G401.6 (cell line): Measurements from ENCODE around the gene LEFTY2.
"Not testable (repeated sequence)": the region's sequence is repeated elsewhere in the genome, so short reads cannot be mapped to it uniquely, and the experiment has no call there.

Experiments
- FAIRE-seq: peaks from 2 replicates; lab custom pipeline; 2012; peaks lifted over from hg19 to GRCh38; lab: Jason Lieb, UNC

Gene LEFTY2

DNA sequence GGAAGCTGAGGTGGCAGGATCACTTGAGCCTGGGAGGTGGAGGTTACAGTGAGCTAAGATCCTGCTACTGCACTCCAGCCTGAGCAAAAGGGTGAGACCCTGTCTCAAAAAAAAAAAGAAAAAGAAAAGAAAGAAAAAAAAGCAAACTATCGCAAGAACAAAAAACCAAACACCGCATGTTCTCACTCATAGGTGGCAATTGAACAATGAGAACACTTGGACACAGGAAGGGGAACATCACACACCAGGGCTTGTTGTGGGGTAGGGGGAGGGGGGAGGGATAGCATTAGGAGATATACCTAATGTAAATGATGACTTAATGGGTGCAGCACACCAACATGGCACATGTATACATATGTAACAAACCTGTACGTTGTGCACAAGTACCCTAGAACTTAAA is 11.6 kb downstream of the LEFTY2 start:
- not testable (repeated sequence) for FAIRE-seq

DNA sequence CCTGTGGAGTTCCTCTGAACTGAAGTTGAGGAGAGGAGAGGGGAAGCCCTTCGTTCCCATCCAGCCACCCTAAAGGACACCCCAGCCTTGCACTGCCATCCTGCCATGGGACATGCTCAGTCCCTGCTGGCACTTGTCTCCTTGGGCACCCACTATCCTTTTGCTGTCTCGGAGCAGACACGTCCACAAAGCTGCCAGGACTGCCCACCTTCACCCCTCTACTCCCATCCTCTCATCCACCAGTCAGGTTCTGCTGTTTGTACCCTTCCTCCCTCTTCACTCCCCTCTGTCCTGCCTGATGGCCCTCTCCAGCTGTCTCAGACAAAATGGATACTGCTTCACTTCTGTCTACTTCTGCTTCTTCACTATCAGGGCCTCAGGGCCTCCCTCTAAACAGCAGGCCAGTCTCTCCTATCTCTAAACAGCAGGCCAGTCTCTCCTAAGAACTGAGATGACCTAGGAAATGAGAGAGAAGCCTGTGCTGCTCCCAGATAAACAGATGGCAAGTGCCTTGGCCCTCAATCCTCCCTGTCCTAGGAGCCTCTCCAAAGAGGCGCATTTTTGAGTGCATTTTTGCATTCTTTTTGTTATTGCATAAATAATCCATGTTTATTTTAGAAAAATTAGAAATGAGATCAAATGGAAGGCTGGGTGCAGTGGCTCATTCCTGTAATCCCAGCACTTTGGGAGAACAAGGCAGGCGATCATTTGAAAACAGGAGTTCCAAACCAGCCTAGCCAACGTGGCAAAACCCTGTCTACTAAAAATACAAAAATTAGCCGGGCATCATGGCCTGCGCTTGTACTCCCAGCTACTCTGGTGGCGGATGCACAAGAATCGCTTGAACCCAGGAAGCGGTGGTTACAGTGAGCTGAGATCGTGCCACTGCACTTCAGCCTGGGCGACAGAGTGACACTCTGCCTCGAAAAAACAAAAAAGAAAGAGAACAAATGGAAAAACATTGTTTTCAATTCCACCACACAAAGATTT is 12.5 kb downstream of the LEFTY2 start:
- no peak for FAIRE-seq

DNA sequence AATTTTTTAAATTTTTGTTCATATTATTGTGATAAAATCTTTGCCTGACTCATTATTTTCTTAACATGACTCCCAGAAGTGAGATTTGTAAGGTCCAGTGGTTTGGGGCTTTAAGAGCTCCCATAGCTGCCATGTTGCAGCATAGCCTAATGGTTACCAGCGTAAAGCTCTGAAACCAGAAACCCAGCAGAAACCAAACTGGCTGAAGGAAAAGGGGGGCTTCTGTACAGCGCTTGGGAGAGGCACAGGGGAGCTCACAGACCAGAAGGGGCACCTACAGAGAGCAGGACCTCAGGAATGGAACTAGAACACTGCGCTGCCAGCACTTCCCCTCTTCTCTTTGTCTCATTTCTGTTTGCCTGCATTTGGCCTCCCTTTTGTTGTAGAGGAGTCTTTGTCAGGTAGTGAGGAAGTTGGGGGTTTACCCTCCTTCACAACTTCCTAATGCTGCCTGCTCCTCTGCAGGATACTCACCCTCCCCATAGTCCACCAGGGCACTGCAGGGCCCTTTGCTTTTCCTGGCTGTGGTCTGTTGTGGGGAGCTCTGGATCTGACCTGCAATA is 14.4 kb downstream of the LEFTY2 start:
- FAIRE-seq, result no peak

DNA sequence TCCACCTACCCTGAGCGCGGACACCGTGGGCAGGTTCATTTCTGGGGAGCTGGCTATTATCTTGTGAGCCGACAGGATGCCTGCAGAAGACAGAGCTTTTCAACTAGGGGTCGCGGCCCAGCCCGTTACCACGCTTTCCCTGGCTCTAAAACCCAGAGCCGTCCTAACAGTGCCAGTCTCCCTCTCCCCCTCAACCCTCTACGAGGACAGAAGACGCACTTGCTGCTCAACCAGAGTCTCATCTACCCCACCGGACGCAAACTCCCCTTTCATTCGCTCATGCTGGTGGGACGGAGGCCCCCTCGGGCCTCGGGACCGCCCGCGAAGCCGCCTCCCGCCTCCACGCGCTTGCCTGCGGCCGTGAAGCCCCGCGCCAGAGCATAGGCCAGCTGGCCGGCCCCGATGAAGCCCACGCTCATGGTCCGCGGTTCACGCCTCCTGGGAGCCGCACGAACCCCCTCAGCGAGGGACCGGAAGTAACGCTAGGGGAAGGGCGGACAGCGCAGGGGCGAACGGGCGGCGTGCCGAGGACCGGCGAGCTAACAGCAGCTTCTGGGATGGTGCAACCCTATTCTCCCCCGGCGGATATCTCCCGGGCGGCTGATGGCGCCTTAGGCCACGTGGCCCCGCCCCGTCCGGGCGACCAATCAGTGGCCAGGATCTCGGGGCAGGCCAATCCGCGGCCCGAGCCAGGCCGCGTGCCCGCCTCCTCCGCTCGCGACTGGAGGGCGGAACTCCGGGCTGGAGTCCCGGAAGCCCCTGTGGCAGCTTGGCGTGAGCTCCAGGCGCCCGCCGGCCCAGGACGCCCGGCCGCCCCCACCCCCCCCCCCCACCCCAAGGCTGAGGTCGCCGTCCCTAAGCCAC is 17.1 kb downstream of the LEFTY2 start, which contains the start of gene PYCR2:
Gene PYCR2, minus strand, starts transcription at position 559 of the 864 bp plus-strand sequence. Its CDS starts 140 bp downstream, at position 419.
- peak; percentile 59 for FAIRE-seq

DNA sequence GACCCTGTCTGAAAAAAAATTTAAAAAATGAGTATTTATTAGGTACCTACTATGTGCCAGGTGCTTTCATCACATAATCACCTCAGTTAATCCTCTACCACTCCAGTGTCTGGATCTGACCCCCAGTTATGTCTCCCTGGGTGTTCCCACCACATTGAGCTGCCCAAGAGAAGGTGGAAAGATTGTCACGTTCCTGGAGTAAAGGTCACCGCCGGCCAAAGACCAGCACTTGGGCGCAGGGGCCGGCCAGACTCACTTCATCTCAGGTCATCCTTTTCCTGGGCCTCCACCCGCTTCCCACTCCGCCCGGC is 17.7 kb downstream of the LEFTY2 start:
- FAIRE-seq, result no peak

DNA sequence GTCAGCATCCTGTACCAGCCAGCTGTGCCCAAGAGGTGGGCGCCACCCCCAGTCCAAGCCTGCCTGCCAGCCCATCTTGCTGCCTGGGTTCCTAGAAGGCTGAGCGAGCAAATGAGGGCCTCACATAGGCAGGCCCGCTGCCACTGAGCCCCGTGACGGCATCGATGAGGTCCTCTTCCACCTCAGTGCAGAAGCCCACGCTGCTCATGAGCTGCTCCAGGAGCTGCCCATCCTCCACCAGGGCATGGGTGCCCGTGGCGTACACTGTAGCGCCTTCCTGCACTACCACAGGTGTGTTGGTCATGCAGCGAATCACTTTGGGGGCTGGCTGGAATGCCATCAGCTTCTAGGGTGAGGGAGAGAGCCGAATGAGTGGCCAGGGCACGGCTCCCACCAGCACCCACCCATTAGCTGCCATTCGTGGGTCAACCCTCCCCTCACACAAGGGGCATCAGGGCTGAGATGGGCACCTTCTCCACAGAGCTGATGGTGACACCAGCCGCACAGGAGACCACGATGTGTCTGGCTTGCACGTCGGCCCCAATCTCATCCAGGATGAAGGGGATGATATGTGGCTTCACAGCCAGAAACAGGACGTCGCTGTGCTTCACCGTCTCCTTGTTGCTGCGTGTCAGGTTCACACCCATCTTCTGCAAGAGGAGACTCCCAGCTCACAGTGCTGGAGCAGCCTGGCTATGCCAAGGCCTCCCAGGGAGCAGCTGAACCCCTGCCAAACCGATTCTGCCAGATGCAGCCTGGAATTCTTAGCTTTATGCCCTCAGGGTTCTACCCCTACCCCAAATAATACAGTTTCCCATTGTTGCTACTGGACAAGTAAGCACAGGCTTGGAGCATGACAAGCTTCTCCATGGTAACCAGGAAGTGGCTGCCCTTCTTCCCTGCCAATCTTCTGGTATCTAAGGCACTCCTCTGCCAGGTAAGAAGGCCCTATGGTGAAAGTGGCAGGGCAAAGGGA is 19.0 kb downstream of the LEFTY2 start:
- FAIRE-seq, result no peak

DNA sequence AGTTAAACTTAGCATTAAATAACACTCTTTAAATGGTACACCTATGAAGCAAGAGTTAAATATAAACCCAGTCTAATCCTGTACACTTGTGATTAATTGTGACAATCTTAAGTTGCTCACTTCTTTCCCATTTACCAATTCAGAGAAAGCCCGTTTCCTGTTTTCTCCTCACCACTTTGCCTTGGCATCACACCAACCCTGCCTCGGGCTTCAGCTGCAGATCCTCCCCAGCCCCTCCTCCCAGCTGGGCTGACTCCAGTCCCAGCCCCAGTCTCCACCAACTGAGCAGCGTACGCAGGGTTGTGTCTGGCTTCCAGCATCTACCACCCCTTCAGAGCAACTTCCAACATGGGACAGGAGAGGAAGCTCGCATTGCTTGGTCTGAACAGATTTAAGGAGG is 21.1 kb downstream of the LEFTY2 start:
- FAIRE-seq, result no peak

DNA sequence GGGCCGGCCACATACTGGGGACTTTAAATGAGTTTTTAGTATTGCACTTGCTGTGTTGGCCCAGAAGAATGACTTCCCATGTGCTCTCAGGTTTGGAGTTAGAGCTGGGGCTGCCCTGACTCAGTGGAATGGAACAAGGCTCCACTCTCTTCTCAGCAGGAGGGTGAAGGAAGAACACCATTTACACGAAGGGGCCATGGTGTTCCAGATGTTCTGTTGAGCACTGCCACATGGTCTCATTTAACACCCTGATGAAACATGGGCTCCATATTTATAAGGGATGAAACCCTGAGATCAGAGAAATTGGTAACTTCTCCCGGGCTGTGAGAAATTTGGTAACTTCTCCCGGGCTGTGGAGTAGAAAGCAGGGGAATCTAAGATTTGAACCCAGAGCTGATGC is 22.7 kb downstream of the LEFTY2 start:
- FAIRE-seq, result no peak

DNA sequence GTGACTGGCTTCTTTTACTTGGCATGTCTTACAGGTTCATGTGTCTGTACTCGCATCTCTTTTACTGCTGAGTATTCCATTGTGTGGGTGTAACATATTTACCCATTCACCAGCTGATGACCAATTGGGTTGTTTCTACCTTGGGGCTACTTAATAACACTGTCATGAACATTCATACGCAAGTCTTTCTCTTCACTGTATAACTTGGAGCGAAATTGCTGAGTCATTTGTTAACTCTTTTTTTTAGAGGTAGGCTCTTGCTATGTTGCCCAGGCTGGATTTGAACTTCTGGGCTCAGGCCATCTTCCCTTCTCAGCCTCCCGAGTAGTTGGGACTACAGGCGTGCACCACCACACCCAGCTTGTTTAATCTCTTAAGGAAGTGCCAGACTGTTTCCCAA is 23.5 kb downstream of the LEFTY2 start:
- FAIRE-seq, result no peak

DNA sequence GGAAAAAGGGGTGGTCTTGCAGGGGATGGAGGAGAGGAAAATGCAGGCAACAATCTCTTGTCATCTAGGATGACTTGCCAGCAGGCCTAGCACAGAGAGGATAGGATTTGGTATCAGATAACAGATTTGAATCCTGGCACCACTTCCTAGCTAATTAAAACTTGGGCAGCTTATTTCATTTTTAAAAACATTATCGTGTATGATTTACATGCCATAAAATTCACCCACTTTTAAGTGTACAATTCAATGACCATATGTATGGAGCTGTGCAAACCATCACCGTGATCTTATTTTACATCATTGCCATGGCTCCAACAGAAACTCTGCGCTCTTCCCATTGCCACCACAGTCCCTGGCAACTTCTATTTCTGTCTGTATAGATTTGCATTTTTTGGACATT is 23.9 kb downstream of the LEFTY2 start:
- no peak for FAIRE-seq

DNA sequence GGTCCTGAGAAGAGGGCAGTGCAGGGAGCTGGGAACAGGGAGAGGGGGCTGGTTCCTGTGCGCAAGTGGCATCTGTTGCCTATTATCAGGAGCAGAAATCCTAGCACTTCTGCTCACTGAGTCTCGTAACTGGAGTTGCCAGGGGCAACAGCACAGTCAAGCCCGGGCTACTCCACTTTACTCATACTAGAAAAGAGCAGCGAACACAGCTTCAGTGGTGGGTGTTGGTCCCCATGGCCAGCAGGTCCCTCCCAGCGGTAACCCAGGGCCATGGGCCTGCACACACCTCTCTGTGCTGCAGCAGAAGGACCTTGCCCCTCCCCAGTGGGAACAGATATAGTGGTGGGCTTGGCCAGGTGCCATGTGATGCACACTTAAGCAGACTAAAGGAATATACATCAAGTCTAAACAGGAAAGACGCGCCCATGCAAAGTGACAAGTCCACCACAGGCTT is 25.5 kb downstream of the LEFTY2 start:
- FAIRE-seq, result no peak

DNA sequence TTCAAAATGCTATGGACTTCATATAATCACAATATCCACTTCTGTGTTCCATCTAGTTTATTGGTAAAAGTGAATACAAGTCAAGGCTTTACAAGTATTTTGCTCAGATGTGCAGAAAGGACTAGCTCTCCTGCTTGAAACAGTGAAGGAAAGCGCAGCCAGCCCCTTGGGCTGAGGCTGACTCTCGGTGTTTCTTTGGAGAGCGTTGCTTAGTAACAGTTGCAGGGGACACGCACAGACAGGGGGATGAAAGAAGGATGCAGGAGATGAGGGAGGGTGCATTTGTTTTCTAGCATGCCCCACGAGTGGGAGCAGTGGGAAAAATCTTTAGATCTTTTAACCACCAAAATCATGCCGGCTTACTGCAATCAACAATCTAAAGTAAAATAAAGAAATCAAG is 26.1 kb downstream of the LEFTY2 start:
- FAIRE-seq, result no peak

DNA sequence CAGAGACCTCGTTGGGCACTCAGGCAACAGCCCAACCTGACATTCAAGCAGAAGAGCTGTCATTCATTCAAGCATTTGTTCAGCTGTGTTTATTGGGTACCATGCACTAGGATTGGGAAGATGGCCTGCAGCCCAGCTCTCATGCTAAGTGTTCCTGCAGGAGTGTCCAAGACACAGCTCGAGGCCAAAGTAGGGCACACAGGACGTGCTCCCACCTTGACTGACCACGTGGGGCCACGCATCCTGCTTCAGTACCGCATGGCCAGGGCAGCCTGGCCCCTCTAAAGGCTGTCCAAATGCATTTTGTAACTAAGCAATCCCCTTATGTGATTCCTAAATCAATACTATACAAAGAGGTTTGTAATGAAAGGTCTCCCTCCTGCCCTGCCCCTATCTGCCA is 26.6 kb downstream of the LEFTY2 start:
- no peak for FAIRE-seq

DNA sequence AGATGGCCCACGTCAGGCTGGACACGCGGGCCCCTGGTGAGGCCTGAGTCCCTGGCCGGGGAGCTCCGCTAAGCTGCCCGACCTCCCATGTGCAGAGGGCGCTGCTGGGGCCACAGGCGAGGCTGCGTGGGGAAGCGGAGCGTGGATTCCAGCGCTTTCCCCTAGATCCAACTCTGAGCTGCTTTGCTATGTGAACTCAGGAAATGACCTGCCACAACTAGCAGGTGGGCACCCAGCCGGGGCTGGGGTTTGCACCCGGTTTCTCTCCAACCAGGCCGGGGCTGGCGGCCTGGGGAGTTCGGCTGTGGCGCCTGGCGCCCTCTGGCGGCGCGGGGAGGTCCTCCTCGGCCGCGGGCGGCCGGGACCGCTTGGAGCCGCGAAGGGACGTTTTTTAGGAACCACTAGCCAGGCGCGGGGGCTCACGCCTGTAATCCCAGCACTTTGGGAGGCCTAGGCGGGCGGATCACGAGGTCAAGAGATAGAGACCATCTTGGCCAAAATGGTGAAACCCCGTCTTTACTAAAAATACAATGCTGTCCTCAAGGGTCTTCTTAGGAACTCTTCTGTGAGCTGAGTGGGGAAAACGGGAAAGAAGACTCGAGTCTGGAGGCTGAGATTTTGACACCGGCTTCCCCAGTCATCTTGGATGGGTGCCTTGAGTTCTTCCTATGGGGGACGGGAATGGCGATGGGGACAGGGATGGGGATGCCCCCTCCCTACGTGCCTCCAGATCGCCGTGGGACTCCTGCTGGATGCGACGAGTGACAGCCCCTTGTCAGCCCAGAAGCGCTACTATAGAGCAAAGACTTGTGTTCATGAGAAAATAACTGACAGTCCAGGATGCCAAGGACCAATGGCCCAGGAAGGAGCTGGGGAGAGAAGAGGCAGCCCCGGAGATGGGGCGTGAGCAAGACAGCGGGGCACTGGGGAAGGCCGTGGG is 29.6 kb downstream of the LEFTY2 start:
- FAIRE-seq, result no peak

DNA sequence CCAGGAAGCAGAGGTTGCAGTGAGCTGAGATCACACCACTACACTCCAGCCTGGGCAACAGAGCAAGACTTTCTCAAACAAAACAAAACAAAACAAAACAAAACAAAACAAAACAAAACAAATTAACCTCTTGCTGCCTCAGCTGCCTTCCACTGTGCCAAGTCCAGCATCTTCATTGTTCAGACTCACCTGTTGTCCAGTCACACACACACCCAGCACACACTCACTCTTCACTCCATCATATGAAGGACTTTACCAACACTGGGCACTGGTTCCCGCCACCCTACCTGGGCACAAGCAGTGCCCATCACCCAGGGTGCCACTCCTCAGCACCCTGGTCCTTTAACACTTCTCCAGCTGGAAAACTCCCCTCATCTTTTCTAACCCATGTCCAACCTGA is 31.5 kb downstream of the LEFTY2 start:
- no peak for FAIRE-seq

DNA sequence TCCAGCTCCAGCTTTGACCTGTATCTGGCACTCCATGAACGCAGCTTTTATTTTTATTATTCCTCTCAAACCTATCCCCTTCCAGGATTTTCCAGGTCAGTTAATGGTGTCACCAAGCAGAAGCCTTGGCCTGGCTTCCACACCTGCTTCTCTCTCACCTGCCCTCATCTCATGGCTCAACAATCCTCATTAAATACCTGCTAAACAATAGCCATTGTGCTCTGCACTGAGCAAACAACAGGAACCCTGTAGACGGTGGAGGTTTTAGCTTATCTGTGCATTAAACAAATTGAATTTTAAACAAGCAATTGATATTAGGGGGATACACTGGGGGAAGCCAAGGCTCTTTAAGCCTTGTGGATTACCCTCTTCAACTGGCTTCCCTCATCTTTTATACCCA is 32.2 kb downstream of the LEFTY2 start:
- no peak for FAIRE-seq

DNA sequence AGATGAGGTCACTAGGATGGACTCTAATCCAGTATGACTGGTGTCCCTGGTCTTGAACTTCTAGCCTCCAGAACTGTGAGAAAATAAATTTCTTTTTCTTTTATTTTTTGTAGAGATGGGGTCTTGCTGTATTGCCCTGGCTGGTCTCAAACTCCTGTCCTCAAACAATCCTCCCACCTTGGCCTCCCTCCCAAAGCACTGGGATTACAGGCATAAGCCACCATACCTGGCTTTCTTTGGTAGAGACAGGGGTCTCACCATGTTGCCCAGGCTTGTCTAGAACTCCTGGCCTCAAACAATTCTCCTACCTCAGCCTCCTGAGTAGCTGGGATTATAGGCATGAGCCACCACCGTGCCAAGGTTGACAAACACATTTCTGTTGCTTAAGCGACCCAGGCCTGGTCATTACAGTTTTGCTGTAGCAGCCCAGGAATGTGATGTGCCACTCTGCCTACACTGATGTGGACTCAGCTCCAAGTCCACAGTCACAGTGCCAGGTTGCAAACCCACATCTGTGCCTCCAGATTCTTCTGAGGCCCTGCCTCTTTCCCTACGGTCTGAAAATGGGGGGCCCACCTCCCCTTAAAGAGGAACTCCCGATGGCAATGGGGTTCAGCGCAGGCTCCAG is 32.9 kb downstream of the LEFTY2 start:
- no peak for FAIRE-seq

DNA sequence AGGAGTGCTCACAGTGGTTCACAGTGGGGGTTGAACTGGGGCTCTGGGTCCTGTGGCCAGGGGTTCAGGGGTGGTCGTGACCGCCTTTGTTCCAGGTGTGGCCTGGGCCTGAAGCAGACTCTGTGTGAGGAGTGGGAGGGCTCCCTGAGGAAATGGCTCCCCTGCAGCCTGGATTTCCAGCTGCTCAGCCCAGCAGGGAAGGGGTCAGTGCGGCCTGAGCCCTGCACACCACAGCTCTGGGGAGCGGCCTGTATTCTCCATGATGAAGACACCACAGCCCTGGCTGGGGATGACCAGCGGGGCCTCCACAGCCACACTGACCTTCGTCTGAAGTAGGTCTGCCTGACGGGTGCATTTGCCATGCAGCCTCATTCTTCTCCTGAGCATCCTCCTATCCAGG is 33.7 kb downstream of the LEFTY2 start:
- FAIRE-seq, result no peak

DNA sequence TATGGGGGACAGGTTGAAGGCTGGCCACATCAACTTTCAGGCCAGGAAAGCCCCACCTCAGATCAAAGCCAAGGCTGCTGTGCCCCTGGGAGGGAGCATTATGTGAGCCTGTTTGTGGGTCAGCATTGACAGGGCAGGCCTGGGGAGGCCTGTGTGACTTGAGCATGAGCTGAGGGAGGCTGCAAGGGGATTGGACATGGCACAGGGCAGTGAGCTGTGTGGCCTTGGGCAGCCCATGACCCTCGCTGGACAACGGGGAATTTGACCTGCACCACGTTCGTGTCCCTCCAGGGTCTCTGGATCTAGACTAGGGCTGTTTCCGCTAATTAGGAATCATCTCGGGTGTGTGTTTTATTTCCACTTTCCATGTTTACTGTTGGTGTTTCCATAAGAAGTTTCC is 34.6 kb downstream of the LEFTY2 start:
- no peak for FAIRE-seq

DNA sequence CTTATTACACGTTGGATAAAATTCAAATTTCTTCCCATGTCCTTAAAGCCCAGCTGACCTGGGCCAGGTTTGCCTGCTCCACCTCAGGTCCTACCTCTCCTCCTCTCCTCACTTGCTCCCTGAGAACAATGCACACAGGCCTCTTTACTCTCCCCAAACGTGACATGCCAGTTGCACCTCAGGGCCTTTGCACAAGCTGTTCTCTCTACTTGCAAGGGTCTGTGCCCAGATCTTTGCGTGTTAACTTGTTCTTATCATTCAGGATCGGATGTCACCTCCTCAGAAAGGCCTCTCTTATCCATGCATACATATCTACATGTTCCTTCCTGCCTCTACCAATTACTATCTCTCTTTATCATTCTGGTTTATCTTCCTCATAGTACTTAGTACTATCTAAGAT is 37.4 kb downstream of the LEFTY2 start:
- FAIRE-seq, result no peak
